HG03175 (cell line): Measurements from ENCODE around the gene SLC19A3.

Experiments used
- ATAC-seq: cut with Tn5 transposase; IDR thresholded peaks from one replicate; pipeline ENCODE4 v1.9.1; 2021; ENCODE audit warnings: mild to moderate bottlenecking, moderate library complexity; ENCODE audit not compliant: unreplicated experiment

Gene SLC19A3

GRCh38 chr2:227634201-227634600, 83.6 kb downstream of the SLC19A3 start:
- no peak for ATAC-seq
